Activated CD4-positive, alpha-beta T cell treated with anti-CD3 and anti-CD28 coated beads for 36 hours (primary cell): ENCODE measurements around the gene TMEM54. TPM values are rescaled to one million over a fixed set of nuclear protein-coding genes. Genes with fewer than 3 reads are reported as not detected.
A peak's percentile ranks its signal among the peaks of the same experiment; 100 is the strongest.
"Not testable (repeated sequence)": the region's sequence is repeated elsewhere in the genome, so short reads cannot be mapped to it uniquely, and the experiment has no call there.

ENCODE experiments used
- ATAC-seq: fragments of 200-7000 bp; cut with Tn5 transposase; one replicate; pipeline ENCODE4 v1.10.0; 2021; ENCODE audit warnings: mild to moderate bottlenecking, moderate library complexity
- CTCF ChIA-PET: fragments of 350-600 bp; sonication (Branson Sonifier 250); formaldehyde crosslinking; loops from one replicate; lab custom pipeline; 2021; ENCODE audit warnings: antibody characterized with exemption; lab: Charles Lee
- POLR2A ChIA-PET: fragments of 350-600 bp; sonication (Branson Sonifier 250); formaldehyde crosslinking; loops from one replicate; lab custom pipeline; 2021; ENCODE audit warnings: antibody characterized with exemption, inconsistent platforms; lab: Charles Lee
- DNase-seq: peaks from one replicate; pipeline ENCODE4 v3.0.0-alpha.2; 2020
- H3K27ac Mint-ChIP-seq: one replicate; pipeline ENCODE4 v1.8.0; 2021; ENCODE audit warnings: mixed read lengths
- H3K27me3 Mint-ChIP-seq: one replicate; pipeline ENCODE4 v1.8.0; 2021; ENCODE audit warnings: mixed read lengths
- H3K36me3 Mint-ChIP-seq: one replicate; pipeline ENCODE4 v1.8.0; 2021; ENCODE audit warnings: low read depth, mixed read lengths
- H3K4me1 Mint-ChIP-seq: one replicate; pipeline ENCODE4 v1.8.0; 2021; ENCODE audit warnings: mixed read lengths
- H3K4me3 Mint-ChIP-seq: one replicate; pipeline ENCODE4 v1.8.0; 2021; ENCODE audit warnings: mild to moderate bottlenecking, moderate library complexity, mixed read lengths
- H3K9me3 Mint-ChIP-seq: one replicate; pipeline ENCODE4 v1.8.0; 2021; ENCODE audit warnings: low read depth, mixed read lengths
- intact Hi-C, 2 experiments: fragments of 100-400 bp; cut with DNase I in 1 of 2; cut with micrococcal nuclease in 1 of 2; formaldehyde crosslinking; loops; one replicate each; pipeline versions ENCODE4 v1.14.2 to v1.15.1; 2022 to 2024; cut with DNase I, micrococcal nuclease
- total RNA-seq, 2 experiments: library from RNA; stranded (reverse); gene quantifications; one replicate each; pipeline ENCODE4 v1.2.3, GENCODE V29; 2021

TMEM54 gene
- total RNA-seq, 2 experiments from 2014 or later, result 1.4 to 1.7 TPM

GRCh38 chr1:32919811-32920733 lies 18.9 kb upstream of the TMEM54 start:
- ATAC-seq (peak; percentile 36), DNase-seq (no peak)
- H3K4me3 Mint-ChIP-seq, result no peak overlapping the region
- peak overlapping the region; percentile 20 for H3K27ac Mint-ChIP-seq
- H3K27me3 Mint-ChIP-seq, result peaks cover 40% of the 10 kb centered on the region
- H3K36me3 Mint-ChIP-seq, result no peaks in the 10 kb centered on the region
- H3K4me1 Mint-ChIP-seq, result peaks cover 13% of the 10 kb centered on the region
- no peaks in the 10 kb centered on the region for H3K9me3 Mint-ChIP-seq
- intact Hi-C loops, result no loop called here
- ChIA-PET POLR2A (interaction anchor here (1.3 kb wide), 1 partner anchor 110 kb away, joined by 4 read pairs; no protein-coding TSS in a partner anchor), CTCF (interaction anchor here (0.6 to 2.2 kb wide), 7 partner anchors 8 to 1997 kb away, joined by 3 to 10 read pairs (median 3); no protein-coding TSS in a partner anchor)

GRCh38 chr1:32918179-32918578 lies 17.0 kb upstream of the TMEM54 start:
- no peak for DNase-seq
- Mint-ChIP-seq H3K27me3 (peaks cover 27% of the 10 kb centered on the region), H3K36me3 (no peaks in the 10 kb centered on the region), H3K4me3 (no peak overlapping the region), H3K9me3 (no peaks in the 10 kb centered on the region), H3K4me1 (peaks cover 7% of the 10 kb centered on the region), H3K27ac (no peak overlapping the region)
- intact Hi-C loops, result no loop called here
- POLR2A ChIA-PET, result interaction anchor here (0.7 kb wide), 1 partner anchor 36 kb away, joined by 6 read pairs; no protein-coding TSS in a partner anchor
- CTCF ChIA-PET, result interaction anchor here (0.9 to 1.6 kb wide), 2 partner anchors 10 to 14 kb away, joined by 3 to 4 read pairs; no protein-coding TSS in a partner anchor
- no peak for ATAC-seq

- no peak for ATAC-seq
- Mint-ChIP-seq H3K4me3 (no peak overlapping the region), H3K4me1 (peaks cover 7% of the 10 kb centered on the region), H3K36me3 (no peaks in the 10 kb centered on the region), H3K27me3 (peaks cover 20% of the 10 kb centered on the region), H3K9me3 (no peaks in the 10 kb centered on the region), H3K27ac (no peak overlapping the region)
- ChIA-PET POLR2A (interaction anchor here (0.6 kb wide), 1 partner anchor 38 kb away, joined by 7 read pairs; no protein-coding TSS in a partner anchor), CTCF (interaction anchor here (0.6 to 0.9 kb wide), 2 partner anchors 15 to 400 kb away, joined by 3 read pairs; no protein-coding TSS in a partner anchor)
- no peak for DNase-seq
- intact Hi-C loops, result no loop called here
These were observed 16.3 kb upstream of the TMEM54 start for GRCh38 chr1:32917521-32917920.

GRCh38 chr1:32915766-32916706 lies 14.8 kb upstream of the TMEM54 start:
- intact Hi-C loops, result no loop called here
- no peaks in the 10 kb centered on the region for H3K36me3 Mint-ChIP-seq
- peaks cover 13% of the 10 kb centered on the region for H3K27me3 Mint-ChIP-seq
- ATAC-seq (no peak), DNase-seq (no peak)
- no peak overlapping the region for H3K4me3 Mint-ChIP-seq
- POLR2A ChIA-PET, result no interaction called here
- H3K4me1 Mint-ChIP-seq, result peaks cover 7% of the 10 kb centered on the region
- CTCF ChIA-PET, result interaction anchor here (0.6 kb wide), 1 partner anchor 28 kb away, joined by 3 read pairs; no protein-coding TSS in a partner anchor
- H3K9me3 Mint-ChIP-seq, result no peaks in the 10 kb centered on the region
- no peak overlapping the region for H3K27ac Mint-ChIP-seq

GRCh38 chr1:32910319-32910718 lies 9.1 kb upstream of the TMEM54 start:
- DNase-seq (no peak), ATAC-seq (no peak)
- intact Hi-C loops, result no loop called here
- Mint-ChIP-seq H3K4me3 (no peak overlapping the region), H3K27me3 (peaks cover 6% of the 10 kb centered on the region), H3K27ac (no peak overlapping the region), H3K36me3 (no peaks in the 10 kb centered on the region), H3K4me1 (no peaks in the 10 kb centered on the region), H3K9me3 (no peaks in the 10 kb centered on the region)
- ChIA-PET CTCF (interaction anchor here (0.7 kb wide), 1 partner anchor 33 kb away, joined by 3 read pairs; no protein-coding TSS in a partner anchor), POLR2A (no interaction called here)

- ATAC-seq, result no peak
- CTCF ChIA-PET, result interaction anchor here (1.1 to 1.2 kb wide), 2 partner anchors 18 to 57 kb away, joined by 3 read pairs; no protein-coding TSS in a partner anchor
- no peak for DNase-seq
- Mint-ChIP-seq H3K27me3 (peaks cover 11% of the 10 kb centered on the region), H3K4me3 (no peak overlapping the region), H3K36me3 (no peaks in the 10 kb centered on the region), H3K27ac (no peak overlapping the region), H3K9me3 (no peaks in the 10 kb centered on the region), H3K4me1 (no peaks in the 10 kb centered on the region)
- intact Hi-C loops, result no loop called here
- POLR2A ChIA-PET, result no interaction called here
These were observed 6.2 kb upstream of the TMEM54 start for GRCh38 chr1:32907435-32907834.

GRCh38 chr1:32906654-32907053 lies 5.5 kb upstream of the TMEM54 start:
- Mint-ChIP-seq H3K9me3 (no peaks in the 10 kb centered on the region), H3K27me3 (peaks cover 17% of the 10 kb centered on the region), H3K36me3 (no peaks in the 10 kb centered on the region), H3K4me1 (peaks cover 3% of the 10 kb centered on the region), H3K27ac (no peak overlapping the region), H3K4me3 (no peak overlapping the region)
- intact Hi-C loops, result no loop called here
- ChIA-PET CTCF (interaction anchor here (0.5 to 1.0 kb wide), 2 partner anchors 30 to 303 kb away, joined by 3 to 5 read pairs; no protein-coding TSS in a partner anchor), POLR2A (no interaction called here)
- ATAC-seq, result no peak
- DNase-seq, result no peak

GRCh38 chr1:32905588-32905987 lies 4.4 kb upstream of the TMEM54 start:
- H3K4me1 Mint-ChIP-seq, intact Hi-C loops, H3K9me3 Mint-ChIP-seq, H3K4me3 Mint-ChIP-seq, DNase-seq, H3K36me3 Mint-ChIP-seq, H3K27ac Mint-ChIP-seq, CTCF ChIA-PET, ATAC-seq: not testable (repeated sequence)
- peaks cover 22% of the 10 kb centered on the region for H3K27me3 Mint-ChIP-seq
- POLR2A ChIA-PET, result interaction anchor here (0.7 kb wide), 1 partner anchor 26 kb away, joined by 6 read pairs; no protein-coding TSS in a partner anchor

GRCh38 chr1:32904797-32905196 lies 3.6 kb upstream of the TMEM54 start:
- peaks cover 27% of the 10 kb centered on the region for H3K27me3 Mint-ChIP-seq
- no peaks in the 10 kb centered on the region for H3K36me3 Mint-ChIP-seq
- H3K4me1 Mint-ChIP-seq, result peaks cover 6% of the 10 kb centered on the region
- ChIA-PET POLR2A (no interaction called here), CTCF (interaction anchor here (0.7 to 1.3 kb wide), 8 partner anchors 9 to 217 kb away, joined by 3 to 4 read pairs (median 3); no protein-coding TSS in a partner anchor)
- ATAC-seq, result no peak
- H3K27ac Mint-ChIP-seq, result no peak overlapping the region
- no peak overlapping the region for H3K4me3 Mint-ChIP-seq
- intact Hi-C loops, result no loop called here
- DNase-seq, result no peak
- no peaks in the 10 kb centered on the region for H3K9me3 Mint-ChIP-seq

- ChIA-PET POLR2A (no interaction called here), CTCF (interaction anchor here (0.5 to 1.3 kb wide), 9 partner anchors 9 to 384 kb away, joined by 3 to 4 read pairs (median 3); no protein-coding TSS in a partner anchor)
- intact Hi-C loops, result no loop called here
- Mint-ChIP-seq H3K27me3 (peaks cover 30% of the 10 kb centered on the region), H3K9me3 (no peaks in the 10 kb centered on the region), H3K36me3 (no peaks in the 10 kb centered on the region), H3K4me3 (no peak overlapping the region), H3K4me1 (peaks cover 6% of the 10 kb centered on the region), H3K27ac (no peak overlapping the region)
- no peak for ATAC-seq
- no peak for DNase-seq
These were observed 3.0 kb upstream of the TMEM54 start for GRCh38 chr1:32903991-32904785.
